Mucosa of rectum (tissue), 2 donors: ENCODE data around the gene OPRL1.
"Not testable (repeated sequence)": the region's sequence is repeated elsewhere in the genome, so short reads cannot be mapped to it uniquely, and the experiment has no call there.

Source experiments
- H3K27ac ChIP-seq, 2 donors: one replicate each; pipeline ENCODE4 v1.7.0; 2013; ENCODE audit warnings: inconsistent platforms in 2 of 2, low read depth in 2 of 2, low read length in 2 of 2
- H3K27me3 ChIP-seq, 2 donors: one replicate each; pipeline ENCODE4 v1.7.0; 2013; ENCODE audit warnings: low read length in 2 of 2; ENCODE audit not compliant: control insufficient read depth in 2 of 2, insufficient read depth in 2 of 2
- H3K36me3 ChIP-seq, 2 donors: one replicate each; pipeline ENCODE4 v1.7.0; 2013; ENCODE audit warnings: low read length in 2 of 2; ENCODE audit not compliant: control insufficient read depth in 2 of 2, insufficient read depth in 2 of 2
- H3K4me1 ChIP-seq, 2 donors: one replicate each; pipeline ENCODE4 v1.7.0; 2013; ENCODE audit warnings: low read length in 2 of 2, mild to moderate bottlenecking in 1 of 2; ENCODE audit not compliant: control insufficient read depth in 2 of 2, insufficient read depth in 2 of 2
- H3K4me3 ChIP-seq, 2 donors: one replicate each; pipeline ENCODE4 v1.7.0; 2013; ENCODE audit warnings: low read length in 2 of 2
- H3K9ac ChIP-seq, 2 donors: one replicate each; pipeline ENCODE4 v1.7.0; 2013; ENCODE audit warnings: low read length in 2 of 2, low read depth in 1 of 2, mild to moderate bottlenecking in 1 of 2
- H3K9me3 ChIP-seq, 2 donors: one replicate each; pipeline ENCODE4 v1.7.0; 2013; ENCODE audit warnings: low read length in 2 of 2; ENCODE audit not compliant: control insufficient read depth in 2 of 2
- donor health status: healthy.
- donor health status: Normal muscosa, but diverticular disease.

The OPRL1 gene

GRCh38 chr20:64133951-64134407 is 54.1 kb downstream of the OPRL1 start:
- no peak overlapping the region for H3K9ac ChIP-seq
- no peaks in the 10 kb centered on the region for H3K27me3 ChIP-seq
- H3K4me1 ChIP-seq: no peaks in the 10 kb centered on the region
- no peak overlapping the region for H3K27ac ChIP-seq
- no peaks in the 10 kb centered on the region for H3K9me3 ChIP-seq
- no peaks in the 10 kb centered on the region for H3K36me3 ChIP-seq
- H3K4me3 ChIP-seq: no peak overlapping the region

DNA sequence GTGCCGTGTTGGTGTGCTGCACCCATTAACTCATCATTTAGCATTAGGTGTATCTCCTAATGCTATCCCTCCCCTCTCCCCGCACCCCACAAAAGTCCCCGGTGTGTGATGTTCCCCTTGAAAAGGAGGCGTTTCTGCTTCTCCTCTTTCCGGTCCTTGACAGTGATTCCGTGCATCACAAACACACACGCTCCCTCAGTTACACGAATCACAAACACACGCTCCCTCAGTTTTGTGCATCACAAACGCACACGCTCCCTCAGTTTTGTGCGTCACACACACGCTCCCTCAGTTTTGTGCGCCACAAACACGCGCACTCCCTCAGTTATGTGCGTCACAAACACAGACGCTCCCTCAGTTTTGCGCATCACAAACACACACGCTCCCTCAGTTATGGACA is 54.9 kb downstream of the OPRL1 start:
- not testable (repeated sequence) for H3K9ac ChIP-seq, H3K36me3 ChIP-seq, H3K4me3 ChIP-seq, H3K27ac ChIP-seq, H3K9me3 ChIP-seq, H3K27me3 ChIP-seq, H3K4me1 ChIP-seq

GRCh38 chr20:64136004-64136710 is 56.3 kb downstream of the OPRL1 start:
- Histone ChIP-seq H3K27ac (no peak overlapping the region), H3K36me3 (no peaks in the 10 kb centered on the region), H3K9me3 (no peaks in the 10 kb centered on the region), H3K27me3 (no peaks in the 10 kb centered on the region), H3K9ac (no peak overlapping the region), H3K4me1 (no peaks in the 10 kb centered on the region), H3K4me3 (no peak overlapping the region)

- H3K9ac ChIP-seq: no peak overlapping the region
- H3K4me1 ChIP-seq: no peaks in the 10 kb centered on the region
- H3K9me3 ChIP-seq: no peaks in the 10 kb centered on the region
- no peak overlapping the region for H3K27ac ChIP-seq
- no peaks in the 10 kb centered on the region for H3K27me3 ChIP-seq
- no peak overlapping the region for H3K4me3 ChIP-seq
- H3K36me3 ChIP-seq: no peaks in the 10 kb centered on the region
Observed at GRCh38 chr20:64137598-64138031, 57.7 kb downstream of the OPRL1 start.

- H3K36me3 ChIP-seq: no peaks in the 10 kb centered on the region
- no peak overlapping the region for H3K9ac ChIP-seq
- H3K4me1 ChIP-seq: no peaks in the 10 kb centered on the region
- H3K27ac ChIP-seq: no peak overlapping the region
- H3K27me3 ChIP-seq: no peaks in the 10 kb centered on the region
- no peak overlapping the region for H3K4me3 ChIP-seq
- H3K9me3 ChIP-seq: no peaks in the 10 kb centered on the region
Observed at GRCh38 chr20:64138276-64138815, 58.5 kb downstream of the OPRL1 start.

DNA sequence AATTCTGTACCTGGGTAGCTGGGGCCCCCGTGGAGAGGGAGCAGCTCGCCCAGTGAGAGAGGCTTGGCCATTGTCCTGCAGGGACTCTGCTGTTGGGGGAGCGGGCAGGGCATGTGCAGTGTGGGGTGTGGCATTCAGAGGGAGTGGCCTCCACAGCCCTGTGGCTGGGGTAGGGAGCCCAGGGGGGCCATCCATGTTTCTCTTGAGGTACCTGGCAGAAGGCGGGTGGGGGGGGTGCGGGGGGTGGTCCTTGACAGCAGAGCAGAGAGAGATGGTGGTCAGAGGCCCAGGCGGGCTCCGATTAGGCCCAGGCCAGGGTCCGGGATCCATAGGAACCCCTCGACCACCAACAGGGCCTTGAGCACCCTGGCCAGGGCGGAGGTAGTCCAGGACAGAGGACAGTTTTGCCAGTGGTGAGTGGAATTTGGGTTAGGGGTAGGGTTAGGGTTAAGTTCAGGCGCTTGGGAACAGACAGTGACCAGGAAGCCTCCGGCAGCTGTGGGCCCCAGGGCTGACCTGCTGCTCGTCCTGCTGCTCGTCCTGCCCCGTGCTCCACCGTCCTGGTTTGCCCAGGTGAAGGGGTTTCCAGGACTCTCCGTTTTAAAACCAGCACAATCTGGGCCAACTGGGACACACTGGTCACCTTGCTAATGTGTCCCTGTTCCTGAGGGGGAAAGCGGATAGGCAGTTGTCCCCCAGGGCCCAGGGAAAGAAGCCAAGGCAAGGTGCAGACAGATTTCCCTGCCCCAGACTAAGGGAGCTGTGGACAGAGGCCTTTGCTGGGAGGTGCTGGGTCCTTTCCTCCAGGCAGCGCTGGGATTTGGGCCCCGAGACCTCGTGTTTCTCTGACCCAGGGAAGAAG is 59.5 kb downstream of the OPRL1 start:
- Histone ChIP-seq H3K36me3 (no peaks in the 10 kb centered on the region), H3K27me3 (no peaks in the 10 kb centered on the region)

DNA sequence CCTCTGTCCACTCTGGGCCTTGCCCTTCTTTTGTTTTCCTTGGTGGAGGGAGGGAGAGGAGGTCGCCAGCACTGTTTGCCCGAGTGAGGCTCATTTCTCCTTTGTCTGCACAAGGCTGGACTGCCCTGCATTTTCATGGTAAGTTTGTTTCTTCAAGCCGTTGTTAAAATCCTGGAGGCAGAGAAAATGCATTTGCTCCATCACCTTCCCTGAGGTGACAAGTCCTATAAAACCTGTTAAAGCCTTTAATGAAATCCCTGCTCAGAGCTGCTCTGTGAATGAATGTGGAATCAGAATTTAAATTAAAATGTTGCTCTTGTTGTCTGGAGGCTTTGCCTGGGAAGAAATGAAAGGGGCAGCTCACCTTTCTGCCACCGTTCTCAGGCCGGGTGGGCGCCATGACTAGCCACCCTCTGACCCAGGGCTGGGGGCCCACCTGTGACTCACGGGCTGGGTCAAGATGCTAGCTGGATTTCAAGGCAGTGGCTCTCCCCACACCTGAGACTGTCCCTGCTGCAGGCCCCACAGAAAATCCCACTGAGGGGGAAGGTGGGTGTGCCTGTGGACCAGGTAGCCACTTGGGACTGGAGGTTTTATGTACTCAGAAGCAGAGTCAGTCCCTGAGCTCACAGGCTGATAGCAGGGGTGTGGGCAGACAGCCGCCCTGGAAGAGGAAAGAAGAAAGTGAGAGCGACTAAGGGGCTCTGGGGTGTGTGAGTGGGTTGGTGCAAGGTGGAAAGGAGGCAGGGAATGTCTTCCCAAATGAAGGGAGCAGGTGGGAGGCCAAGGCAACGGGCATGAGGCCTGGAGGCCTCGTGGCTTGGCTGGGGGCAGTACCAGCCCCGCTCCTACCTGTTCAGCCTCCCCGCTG is 60.4 kb downstream of the OPRL1 start:
- no peaks in the 10 kb centered on the region for H3K36me3 ChIP-seq
- no peaks in the 10 kb centered on the region for H3K4me1 ChIP-seq

More for the DNA sequence above, 59.5 kb downstream of the OPRL1 start:
- H3K9me3 ChIP-seq: peaks cover 0 to 3% of the 10 kb centered on the region in 2 donors
- H3K9ac ChIP-seq: no peak overlapping the region
- no peak overlapping the region for H3K4me3 ChIP-seq
- no peak overlapping the region for H3K27ac ChIP-seq
- no peaks in the 10 kb centered on the region for H3K4me1 ChIP-seq

GRCh38 chr20:64140956-64141355 is 61.1 kb downstream of the OPRL1 start:
- no peaks in the 10 kb centered on the region for H3K27me3 ChIP-seq

More for the DNA sequence above, 60.4 kb downstream of the OPRL1 start:
- Histone ChIP-seq H3K27me3 (no peaks in the 10 kb centered on the region), H3K4me3 (no peak overlapping the region), H3K9ac (no peak overlapping the region), H3K9me3 (peaks cover under 1 to 5% of the 10 kb centered on the region in 2 donors), H3K27ac (no peak overlapping the region)

DNA sequence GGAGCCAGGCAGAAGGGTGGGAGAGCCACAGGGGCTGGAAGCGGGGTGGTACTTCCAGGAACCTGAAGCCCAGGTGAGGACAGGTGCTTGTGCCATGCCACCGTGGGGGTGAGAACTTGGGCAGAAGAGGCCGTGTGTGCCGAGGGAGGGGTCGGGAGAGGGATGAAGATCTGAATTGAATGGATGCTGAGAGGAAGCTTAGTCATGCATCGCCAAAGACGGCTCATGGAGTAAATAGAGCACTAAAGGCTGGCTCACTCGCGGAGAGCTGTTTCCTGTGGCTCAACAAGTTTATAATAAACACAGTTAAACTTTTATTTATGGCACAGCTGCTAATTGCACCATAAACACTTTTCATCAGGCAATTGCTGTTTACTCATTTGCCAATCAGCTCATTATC is 62.7 kb downstream of the OPRL1 start:
- no peaks in the 10 kb centered on the region for H3K27me3 ChIP-seq
- peaks cover 5 to 6% of the 10 kb centered on the region in 2 donors for H3K9me3 ChIP-seq
- no peak overlapping the region for H3K4me3 ChIP-seq
- H3K36me3 ChIP-seq: no peaks in the 10 kb centered on the region
- no peaks in the 10 kb centered on the region for H3K4me1 ChIP-seq
- H3K27ac ChIP-seq: no peak overlapping the region
- H3K9ac ChIP-seq: no peak overlapping the region

More at GRCh38 chr20:64140956-64141355, 61.1 kb downstream of the OPRL1 start:
- Histone ChIP-seq H3K4me3 (no peak overlapping the region), H3K9ac (no peak overlapping the region), H3K4me1 (no peaks in the 10 kb centered on the region), H3K36me3 (no peaks in the 10 kb centered on the region), H3K27ac (no peak overlapping the region), H3K9me3 (peaks cover 5 to 6% of the 10 kb centered on the region in 2 donors)
